Activated CD4-positive, CD25-positive, alpha-beta regulatory T cell treated with anti-CD3 and anti-CD28 coated beads, Interleukin-2, amount 50 U/mL, for 72 hours (primary cell): ENCODE results near the gene KAZN.

Experiments used
- DNase-seq: peaks from one replicate; pipeline ENCODE4 v3.0.0; 2021

KAZN gene

DNA sequence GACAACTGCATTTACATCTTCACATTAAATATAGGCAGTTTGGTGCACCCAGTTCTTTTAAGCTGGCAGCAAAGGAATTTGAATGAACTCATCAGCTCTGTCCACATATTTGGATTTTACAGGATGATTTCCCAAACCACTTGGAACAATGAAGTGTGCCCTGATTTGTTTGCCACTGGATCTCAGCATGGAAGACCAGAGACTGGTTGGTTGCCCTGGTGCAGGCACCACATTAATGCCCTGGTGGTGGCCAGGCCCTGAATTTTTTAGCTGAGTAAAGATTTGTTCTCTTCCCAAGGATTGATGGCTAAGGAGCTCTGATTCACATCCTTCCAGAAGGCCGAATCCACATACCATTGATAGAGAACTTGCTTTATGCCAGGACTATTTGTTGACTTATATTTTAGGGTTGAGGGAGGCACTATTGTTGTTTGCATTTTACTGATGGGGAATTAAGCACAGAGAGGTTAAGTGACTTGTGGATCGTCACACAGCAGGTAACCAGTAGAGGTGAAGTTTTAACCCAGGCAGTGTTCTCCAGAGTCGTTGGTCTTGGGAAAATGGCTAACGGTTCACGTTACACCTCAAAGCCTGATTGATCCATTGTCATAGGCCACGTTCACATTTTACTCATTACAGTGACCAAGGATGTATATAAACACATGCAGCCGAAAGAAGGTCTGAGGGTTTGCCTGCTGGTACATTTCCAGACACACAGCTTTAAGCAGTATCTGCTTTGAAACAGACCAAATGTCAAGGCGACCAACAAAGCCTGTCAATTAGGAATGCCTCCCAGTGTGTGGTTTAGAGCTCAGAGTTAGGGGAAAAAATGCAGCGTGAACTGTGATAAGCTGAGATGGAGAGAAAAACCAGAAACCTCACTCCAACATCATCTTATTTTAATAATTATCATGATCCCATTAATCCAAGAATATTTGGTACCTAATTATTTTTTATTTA lies 50.7 kb downstream of the KAZN start:
- DNase-seq: no peak

DNA sequence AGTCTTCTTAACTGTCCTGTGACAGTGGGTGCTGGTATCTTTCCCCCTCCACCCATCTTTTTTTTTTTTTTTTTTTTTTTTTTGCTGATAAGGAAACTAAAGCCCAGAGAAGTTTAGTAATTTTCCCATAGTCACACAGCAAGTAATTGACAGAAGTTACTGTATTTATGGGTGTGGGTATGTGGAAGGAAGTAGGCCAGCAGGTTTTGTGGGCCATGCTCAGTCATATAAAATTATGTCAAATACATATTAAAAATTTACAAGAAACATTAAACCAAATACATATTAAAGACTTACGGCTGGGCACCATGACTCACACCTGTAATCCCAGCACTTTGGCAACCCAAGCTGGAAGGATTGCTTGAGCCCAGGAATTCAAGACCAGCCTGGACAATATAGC lies 51.5 kb downstream of the KAZN start:
- DNase-seq: no peak

DNA sequence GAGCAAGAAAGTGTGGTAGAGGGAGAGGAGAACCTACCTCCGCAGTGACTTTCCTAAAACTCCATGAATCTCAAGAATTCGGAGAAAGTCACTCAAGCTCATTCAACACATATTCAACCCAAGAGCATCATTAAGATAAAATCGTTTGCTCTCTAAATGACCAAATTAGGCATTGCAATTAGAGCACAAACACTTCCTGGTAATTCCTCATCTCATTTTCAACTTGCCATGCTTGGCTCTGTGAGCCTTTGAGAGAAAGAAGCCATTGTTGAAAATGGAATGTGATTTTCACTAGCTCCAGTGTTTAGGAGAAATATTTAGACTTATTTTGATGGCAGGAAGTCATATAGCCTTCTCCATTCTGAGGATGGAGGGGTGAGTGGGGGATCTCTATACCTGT lies 52.5 kb downstream of the KAZN start:
- no peak for DNase-seq

DNA sequence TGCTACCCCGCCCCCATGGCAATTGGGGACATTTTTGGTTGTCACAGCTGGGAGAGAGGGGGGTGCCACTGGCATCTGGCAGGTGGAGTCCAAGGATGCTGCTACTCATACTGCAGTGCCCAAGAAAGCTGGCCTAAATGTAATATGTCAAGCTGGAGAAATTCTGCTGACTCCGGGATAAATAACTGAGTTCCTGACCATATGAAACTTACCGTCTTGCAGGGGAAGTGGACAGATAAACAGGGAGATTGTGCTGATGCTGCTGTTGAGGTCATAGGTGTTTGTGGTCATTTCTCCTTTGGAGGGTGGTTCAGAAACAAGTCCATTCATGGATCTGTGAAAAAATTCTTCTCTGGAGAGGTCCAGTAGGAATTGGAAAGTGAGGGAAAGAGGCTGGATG lies 54.4 kb downstream of the KAZN start:
- DNase-seq: no peak

DNA sequence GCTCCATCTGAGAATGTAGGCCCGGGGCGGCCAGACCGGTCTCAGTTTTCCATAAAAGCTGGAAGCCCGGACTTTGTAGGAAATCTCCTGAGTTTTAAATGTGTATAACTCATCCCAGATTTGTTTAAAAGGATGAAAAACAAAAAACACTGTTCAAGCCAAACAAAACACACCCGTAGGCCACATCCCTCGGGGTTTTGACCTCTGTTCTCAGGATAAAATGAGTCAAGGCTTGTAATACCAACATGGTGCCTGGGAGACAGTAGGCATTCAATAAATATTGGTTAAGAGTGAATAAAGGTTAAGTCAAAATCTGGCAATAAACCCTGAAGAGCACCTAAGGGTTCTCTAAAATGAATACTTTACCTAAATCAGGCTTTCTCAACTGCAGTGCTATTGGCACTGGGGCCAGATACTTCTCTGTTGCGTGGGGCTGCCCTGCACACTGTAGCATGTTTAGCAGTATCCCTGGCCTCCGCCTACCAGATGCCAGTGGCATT lies 55.0 kb downstream of the KAZN start:
- DNase-seq: no peak

DNA sequence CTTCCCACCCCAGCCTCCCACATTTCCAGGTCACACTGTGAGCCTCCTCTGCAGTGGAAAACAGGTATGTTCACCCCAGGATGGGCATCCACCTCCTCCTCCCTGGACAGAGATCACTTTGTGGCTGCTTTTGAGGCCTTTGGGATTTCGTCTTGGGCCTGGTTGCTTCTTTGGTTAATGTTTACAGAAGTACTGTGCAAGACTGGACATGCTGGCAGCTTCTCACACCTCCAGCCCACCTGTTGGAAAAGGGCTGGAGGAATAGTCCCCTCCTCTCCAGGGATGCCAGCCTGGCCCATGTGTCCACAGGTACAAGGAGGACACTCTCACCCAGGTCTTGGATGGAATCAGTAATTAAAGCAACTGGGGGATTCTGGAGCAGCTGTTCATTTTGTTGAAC lies 56.1 kb downstream of the KAZN start:
- DNase-seq: no peak

DNA sequence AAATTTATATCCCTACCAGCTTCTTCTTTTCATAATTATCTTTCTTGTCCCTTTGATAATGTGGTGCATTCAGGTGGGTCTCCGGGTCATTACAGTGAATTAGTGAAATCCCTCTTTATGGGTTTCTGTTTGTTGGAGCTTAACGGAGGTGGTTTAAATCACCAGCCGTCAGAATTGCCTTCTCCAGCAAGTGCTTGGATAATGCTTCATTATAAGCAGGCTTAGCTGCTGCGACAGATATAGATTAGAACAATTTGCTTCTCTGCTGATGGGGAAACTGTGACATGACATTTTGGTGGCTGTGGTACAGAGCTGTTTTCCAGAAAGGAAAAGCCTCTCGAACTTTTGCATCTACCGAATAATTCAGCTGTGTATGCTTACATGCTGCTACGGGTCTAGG lies 56.9 kb downstream of the KAZN start:
- DNase-seq: no peak

DNA sequence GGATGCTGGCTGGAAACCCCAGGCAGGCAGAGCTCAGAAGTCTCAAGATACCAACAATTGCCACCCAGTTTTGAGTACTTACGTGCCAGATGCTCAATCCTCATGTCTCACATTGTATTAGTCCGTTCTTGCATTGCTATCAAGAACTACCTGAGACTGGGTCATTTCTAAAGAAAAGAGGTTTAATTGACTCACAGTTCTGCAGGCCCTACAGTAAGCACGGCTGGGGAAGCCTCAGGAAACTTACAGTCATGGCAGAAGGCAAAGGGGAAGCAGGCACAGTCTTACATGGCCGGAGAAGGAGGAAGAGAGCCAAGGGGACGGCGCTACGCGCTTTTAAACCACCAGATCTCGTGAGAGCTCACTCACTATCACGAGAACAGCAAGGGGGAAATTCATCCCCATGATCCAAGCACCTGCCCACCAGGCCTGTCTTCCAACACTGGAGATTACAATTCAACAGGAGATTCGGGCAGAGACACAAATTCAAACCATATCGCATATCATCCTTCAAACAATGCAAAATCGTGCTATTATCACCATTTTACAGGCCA lies 58.0 kb downstream of the KAZN start:
- DNase-seq: no peak

DNA sequence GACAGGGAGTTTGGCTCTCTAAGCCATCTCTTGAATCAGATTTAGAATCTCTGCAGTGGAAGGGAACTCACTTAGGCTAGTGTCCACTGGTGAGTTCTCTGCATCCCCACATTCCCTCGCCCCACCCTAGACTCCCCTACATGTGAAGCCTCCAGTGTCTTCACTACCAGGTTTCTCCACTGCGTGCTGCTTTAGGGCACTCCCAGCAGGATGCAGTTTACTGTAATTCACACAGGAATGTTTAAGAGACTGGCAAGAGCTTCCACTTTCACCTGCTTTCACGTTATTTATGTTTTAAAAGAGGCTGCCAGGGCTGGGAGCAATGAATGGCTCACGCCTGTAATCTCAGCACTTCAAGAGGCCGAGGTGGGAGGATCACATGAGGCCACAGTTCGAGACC lies 60.2 kb downstream of the KAZN start:
- no peak for DNase-seq

DNA sequence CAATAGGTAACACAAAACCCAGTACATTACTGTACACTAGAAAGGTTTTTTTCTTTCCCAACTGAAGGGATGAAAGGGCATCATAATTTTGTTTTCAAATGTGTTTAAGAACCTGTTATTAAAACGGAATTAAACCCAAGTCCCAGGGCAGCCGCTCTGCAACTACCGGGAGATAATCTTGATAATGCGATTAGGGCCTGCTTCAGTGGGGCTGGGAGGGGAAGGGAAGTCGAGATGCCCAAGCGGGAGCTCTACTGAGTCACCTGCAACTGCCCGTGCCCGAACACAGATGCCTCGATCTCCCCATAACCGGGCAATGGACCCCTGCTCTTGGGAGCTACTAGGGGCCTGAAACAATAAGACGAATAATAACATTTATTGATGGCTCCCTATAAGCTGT lies 61.4 kb downstream of the KAZN start:
- DNase-seq: no peak

DNA sequence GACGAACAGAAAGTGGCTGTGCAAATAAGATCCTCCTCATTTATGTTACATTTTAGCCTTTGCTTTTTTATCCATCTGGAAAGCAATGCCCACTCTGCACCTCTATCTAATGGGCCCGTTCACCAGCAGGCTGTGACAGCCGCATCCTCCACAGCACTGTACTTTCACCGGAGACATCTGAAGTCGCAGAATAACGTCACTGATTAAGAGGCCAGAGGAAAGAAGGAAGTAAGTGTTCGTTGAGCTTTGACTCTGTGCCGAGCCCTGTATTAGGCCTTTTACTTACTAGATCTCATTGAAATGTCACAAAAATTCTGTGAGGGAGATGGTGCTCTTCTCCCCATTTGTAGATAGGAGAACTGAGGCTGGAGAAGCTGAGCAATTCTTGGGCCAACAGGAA lies 62.3 kb downstream of the KAZN start:
- no peak for DNase-seq

DNA sequence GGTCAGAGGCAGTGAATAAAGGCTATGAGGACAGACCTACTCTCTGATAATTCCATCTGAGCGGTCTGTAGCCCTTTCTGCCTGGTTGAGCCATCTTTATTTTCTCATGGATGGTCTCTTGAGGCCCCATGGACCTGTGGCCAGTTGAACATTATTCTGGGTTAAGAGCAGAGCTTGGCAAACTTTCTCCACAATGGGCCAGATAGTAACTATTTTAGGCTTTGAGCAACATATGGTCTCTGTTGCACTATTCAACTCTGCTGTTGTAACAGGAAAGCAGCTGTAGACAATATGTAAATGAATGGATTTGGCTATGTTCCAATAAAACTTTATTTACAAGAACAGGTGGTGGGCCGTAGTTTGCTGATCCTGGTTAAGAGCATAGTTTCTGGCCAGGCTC lies 62.7 kb downstream of the KAZN start:
- no peak for DNase-seq

DNA sequence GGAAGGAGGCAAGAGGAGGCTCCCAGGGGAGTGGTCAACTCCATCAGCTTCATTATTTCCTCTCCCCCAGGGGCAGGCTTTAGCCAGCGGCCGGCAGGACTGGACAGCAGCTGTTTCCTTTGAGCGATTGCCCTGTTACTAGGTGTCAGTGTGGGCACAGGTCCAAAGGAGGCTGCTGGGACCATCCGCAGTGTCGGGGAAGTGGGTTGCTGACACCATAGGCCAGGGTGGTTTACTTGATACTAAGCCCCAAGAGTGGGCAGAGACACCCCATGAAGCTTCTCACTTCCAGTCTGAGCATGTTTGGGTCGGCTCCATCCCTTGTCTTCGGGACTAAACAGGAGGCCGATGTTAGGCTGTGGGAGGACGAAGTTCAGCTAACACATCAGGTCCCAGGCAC lies 63.6 kb downstream of the KAZN start:
- no peak for DNase-seq

DNA sequence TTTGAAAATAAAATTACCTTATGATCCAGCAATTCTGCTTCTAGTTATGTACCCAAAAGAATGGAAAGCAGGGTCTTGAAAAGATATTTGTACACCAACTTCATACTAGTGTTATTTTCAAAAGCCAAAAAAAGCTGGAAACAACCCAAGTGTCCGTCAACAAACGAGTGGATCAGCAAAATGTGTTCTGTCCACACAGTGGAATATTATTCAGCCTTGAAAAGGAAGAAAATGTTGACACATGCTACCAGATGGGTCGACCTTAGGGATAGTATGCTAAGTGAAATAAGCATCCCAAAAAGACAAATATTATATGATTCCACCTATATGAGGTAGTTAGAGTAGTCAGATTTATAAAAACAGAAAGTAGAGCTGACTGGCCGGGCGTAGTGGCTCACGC lies 65.3 kb downstream of the KAZN start:
- DNase-seq: no peak

DNA sequence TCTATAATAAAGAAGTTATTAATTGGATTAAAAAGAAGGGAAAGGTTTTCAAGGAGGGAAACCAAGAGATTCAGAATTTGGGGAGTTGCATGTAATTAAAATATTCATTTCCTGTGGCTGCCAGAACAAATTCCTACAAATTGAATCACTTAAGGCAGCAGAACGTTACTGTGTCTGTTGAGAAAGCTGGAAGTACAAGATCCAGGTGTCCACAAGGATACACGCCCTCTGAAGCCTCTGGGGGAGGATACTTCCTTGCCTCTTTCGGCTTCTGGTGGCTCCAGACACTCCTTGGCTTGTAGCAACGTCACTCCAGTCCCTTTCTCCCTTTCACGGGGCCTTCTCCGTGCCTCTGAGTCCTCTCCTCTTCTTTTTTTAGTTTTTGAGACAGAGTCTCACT lies 67.9 kb downstream of the KAZN start:
- DNase-seq: no peak

DNA sequence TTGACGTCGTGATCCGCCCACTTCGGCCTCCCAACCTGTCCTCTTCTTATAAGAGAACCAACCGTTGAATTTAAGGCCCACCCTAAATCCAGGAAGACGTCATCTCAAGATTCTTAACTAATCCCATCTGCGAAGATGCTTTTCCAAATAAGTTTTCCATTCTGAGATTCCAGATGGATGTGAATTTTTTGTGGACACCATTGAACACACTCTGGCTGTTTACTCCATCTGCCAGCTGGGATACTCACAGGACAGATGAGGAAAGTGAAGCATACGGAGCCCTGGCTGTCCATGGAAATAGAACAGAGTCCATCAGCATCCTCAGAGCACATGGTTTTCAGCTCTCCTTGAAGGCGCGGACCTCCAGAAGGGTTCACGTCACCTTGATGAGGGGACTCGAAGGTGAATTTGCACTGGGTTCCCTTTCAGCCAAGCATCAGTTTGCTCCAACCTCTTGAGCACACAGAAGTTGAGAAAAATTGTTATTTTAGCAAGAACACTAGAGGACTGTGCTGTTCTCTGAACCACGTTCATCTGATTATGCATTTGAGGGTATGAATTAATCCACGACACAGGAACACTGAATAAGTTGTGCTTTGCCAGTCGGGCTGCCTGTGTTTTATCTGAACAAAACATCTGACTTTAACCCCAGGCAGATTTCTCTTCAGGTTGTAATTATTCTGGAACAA lies 68.6 kb downstream of the KAZN start:
- no peak for DNase-seq

DNA sequence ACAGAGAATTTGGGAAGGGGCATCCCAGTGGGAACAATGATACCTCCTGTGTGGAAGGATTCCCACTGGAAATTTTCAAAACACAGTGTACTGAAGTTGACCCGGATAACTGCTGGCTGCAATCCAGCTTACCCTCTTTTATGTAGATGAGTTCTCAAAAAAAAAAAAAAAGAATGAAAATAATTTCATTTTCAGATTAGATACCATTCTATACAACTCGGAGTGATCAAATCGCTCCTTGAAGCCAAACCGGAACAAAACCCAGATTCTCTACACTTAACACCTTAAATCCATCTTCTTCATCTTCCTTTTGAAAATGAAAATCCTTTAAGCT lies 69.1 kb downstream of the KAZN start:
- no peak for DNase-seq

DNA sequence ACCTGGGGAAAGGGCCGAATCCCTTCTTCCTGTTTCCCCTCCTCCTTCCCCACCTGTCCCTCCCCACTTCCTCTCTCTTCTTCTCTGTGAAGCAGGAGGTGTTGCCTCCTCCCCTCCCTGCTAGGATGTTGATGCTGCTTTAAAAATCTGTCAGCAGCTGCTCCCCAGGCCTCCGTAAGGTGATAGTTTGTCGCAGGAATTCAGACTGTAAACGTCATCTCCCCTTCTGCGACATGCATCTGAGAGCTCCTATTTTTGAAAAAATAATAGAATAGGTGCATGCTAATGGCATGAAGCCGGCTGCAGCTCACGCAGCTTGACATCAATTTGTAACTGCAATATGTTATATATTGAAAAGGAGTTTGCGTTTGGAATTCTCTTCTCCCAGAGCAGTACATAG lies 70.1 kb downstream of the KAZN start:
- no peak for DNase-seq

DNA sequence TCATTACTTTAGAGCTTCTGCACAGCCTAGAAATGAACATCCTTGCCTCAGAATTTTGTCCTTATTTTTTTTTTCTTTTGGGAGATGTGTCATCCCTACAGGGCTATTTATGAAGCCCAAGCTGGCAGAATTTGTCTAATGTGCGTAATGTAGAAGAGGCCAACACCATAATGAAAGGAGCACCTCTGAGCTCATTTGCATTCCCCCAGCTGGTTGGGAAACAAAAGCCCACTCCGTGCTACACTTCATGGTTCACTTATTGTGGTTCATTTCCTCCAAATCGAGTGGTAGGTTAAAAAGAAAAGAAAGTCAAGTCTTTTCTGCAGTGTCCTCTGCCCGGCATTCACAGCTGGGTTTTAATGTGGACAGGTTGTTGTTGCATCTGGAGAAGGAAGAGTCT lies 73.5 kb downstream of the KAZN start:
- no peak for DNase-seq

DNA sequence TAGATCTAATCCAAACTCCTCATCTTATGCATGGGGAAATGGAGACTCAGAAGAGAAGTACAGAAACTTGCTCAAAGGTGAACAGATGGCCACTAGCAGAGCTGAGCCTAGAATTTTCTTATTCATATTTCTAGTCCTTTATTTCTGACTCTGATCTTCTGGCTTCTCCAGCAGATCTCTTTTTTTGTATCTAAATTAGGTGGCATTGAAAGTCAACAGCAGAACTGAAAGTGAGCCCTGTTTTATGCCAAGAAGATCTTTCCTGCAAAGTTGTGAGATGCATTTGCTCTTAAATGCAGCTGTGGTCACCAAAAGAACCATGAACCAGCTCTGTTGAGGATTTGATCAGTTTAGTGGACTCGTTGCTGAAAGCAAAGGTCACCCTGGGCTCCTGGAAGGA lies 75.5 kb downstream of the KAZN start:
- no peak for DNase-seq

DNA sequence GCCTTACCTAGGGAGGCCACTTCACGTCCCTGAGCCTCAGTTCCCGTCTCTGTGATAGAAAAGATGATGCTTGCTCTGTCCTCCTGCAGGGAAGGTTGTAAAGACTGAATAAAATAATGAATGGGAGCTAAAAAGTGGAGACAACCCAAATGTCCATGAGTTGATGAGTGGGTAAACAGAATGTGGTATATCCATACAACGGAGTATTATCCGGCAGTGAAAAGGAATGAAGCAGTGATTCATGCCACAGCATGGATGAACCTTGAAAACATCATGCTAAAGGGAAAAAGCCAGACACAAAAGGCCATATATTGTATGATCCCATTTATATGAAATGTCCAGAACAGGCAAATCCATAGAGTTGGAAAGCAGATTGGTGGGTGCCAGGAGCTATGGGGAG lies 77.9 kb downstream of the KAZN start:
- no peak for DNase-seq

DNA sequence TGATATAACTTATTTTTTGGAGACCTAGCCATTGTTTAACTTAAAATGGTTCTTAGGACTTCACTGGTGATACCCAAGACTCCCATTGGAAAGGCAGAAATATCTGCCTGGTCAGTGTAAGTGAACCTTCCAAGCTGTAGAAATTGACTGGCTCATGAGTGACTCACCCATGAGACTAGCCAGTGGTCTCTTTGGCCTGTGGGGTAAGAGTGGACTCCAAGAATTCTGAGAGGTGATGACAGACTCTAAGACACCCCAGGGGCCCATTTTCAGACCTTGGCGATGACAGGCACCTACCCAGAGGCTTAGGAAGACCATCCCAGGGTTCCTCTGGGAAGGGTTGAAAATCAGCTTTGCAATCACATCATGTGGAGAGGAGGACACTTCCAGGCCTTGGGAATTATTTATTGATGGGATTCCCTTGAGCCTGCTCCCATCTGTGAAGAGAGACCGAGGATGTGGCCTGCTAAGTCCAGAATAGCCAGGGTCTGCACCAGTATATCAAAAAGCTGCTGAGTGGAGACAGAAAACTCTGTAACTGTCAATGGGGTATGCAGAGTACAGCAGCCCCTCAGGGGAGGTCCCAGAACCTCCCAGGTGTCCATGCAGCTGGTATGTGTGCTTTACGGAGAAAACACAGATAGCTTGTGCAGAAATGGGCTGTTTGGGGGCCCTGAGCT lies 78.9 kb downstream of the KAZN start:
- DNase-seq: no peak

DNA sequence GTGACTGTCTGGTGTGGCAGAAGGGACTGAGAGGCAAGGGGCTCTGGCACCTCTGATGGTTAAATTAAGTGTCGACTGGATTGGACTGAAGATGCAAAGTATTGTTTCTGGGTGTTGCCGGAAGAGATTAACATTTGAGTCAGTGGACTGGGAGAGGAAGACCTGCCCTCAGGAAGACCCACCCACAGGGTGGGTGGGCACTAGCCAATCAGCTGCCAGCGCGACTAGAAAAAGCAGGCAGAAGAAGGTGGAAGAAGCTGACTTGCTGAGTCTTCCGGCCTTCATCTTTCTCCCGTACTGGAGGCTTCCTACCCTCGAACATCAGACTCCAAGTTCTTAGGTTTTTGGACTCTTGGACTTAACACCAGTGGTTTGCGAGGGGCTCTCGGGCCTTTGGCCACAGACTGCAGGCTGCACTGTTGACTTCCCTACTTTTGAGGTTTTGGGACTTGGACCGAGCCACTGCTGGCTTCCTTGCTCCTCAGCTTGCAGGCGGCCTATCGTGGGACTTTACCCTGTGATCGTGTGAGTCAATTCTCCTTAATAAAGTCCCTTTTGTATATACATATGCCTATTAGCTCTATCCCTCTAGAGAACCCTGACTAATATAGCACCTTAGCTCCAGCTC lies 79.6 kb downstream of the KAZN start:
- DNase-seq: no peak
